ENCODE measurements around the gene CCDC97.

CCDC97 gene

DNA sequence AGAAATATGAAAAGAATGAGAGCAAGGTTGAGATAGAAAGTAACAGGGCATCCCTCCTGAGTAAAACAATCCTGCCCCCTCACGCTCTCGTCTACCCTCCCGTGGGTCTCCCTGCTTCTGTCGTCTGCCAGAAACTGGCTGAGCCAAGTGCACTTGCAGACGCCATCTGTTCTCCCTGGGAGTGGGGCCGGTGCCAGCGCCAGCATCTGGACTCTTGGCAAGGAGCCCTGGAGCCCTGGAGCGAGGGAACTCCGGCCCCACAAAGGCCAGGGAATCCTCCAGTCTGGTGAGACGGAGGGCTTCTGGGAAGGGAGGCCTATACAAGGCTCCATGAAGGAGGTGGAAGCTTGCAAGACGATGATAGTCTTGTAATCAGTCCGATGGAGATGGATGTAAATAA is 64.0 kb downstream of the CCDC97 start (continued):
- TF ChIP-seq GLI2 (tag by site-specific recombination; IDR thresholded peaks at IDR 0.05; ENCODE audit: borderline replicate concordance, low read depth) = no peak
- peak; percentile 74 for TF ChIP-seq KLF10 (tag by site-specific recombination; IDR thresholded peaks at IDR 0.05)
- no peak for TF ChIP-seq ZNF138 (tag by site-specific recombination; IDR thresholded peaks at IDR 0.05; ENCODE audit: borderline replicate concordance)
- peak; percentile 93 for TF ChIP-seq ZIC2 (tag by site-specific recombination; IDR thresholded peaks at IDR 0.05)
- TF ChIP-seq GLIS1 (tag by site-specific recombination; IDR thresholded peaks at IDR 0.05) = peak; percentile 98
- TF ChIP-seq SP7 (tag by site-specific recombination; IDR thresholded peaks at IDR 0.05) = peak; percentile 61
- TF ChIP-seq PRDM1 (tag by site-specific recombination; IDR thresholded peaks at IDR 0.05) = no peak
- peak; percentile 89 for TF ChIP-seq FEZF1 (tag by site-specific recombination; IDR thresholded peaks at IDR 0.05)
- no peak for TF ChIP-seq ZNF664 (tag by site-specific recombination; IDR thresholded peaks at IDR 0.05)
- TF ChIP-seq, protein P1, sequence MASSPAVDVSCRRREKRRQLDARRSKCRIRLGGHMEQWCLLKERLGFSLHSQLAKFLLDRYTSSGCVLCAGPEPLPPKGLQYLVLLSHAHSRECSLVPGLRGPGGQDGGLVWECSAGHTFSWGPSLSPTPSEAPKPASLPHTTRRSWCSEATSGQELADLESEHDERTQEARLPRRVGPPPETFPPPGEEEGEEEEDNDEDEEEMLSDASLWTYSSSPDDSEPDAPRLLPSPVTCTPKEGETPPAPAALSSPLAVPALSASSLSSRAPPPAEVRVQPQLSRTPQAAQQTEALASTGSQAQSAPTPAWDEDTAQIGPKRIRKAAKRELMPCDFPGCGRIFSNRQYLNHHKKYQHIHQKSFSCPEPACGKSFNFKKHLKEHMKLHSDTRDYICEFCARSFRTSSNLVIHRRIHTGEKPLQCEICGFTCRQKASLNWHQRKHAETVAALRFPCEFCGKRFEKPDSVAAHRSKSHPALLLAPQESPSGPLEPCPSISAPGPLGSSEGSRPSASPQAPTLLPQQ (tag by site-specific recombination; IDR thresholded peaks at IDR 0.05) = peak; percentile 96
- TF ChIP-seq ZNF658 (tag by site-specific recombination; IDR thresholded peaks at IDR 0.05) = no peak
- peak; percentile 59 for TF ChIP-seq ZNF600 (tag by site-specific recombination; IDR thresholded peaks at IDR 0.05)
- TF ChIP-seq GLIS2 (tag by site-specific recombination; IDR thresholded peaks at IDR 0.05) = peak; percentile 72
- TF ChIP-seq ZBTB20 (tag by site-specific recombination; IDR thresholded peaks at IDR 0.05) = peak; percentile 91
- peak; percentile 88 for TF ChIP-seq ZFP69B (tag by site-specific recombination; IDR thresholded peaks at IDR 0.05)
- TF ChIP-seq, protein P2, sequence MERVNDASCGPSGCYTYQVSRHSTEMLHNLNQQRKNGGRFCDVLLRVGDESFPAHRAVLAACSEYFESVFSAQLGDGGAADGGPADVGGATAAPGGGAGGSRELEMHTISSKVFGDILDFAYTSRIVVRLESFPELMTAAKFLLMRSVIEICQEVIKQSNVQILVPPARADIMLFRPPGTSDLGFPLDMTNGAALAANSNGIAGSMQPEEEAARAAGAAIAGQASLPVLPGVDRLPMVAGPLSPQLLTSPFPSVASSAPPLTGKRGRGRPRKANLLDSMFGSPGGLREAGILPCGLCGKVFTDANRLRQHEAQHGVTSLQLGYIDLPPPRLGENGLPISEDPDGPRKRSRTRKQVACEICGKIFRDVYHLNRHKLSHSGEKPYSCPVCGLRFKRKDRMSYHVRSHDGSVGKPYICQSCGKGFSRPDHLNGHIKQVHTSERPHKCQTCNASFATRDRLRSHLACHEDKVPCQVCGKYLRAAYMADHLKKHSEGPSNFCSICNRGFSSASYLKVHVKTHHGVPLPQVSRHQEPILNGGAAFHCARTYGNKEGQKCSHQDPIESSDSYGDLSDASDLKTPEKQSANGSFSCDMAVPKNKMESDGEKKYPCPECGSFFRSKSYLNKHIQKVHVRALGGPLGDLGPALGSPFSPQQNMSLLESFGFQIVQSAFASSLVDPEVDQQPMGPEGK (tag by site-specific recombination; IDR thresholded peaks at IDR 0.05) = peak; percentile 58
- TF ChIP-seq IKZF3 (tag by site-specific recombination; IDR thresholded peaks at IDR 0.05) = peak; percentile 27; the same call in 1 of the 2 replicates
- no peak for TF ChIP-seq SP2 (tag by site-specific recombination; IDR thresholded peaks at IDR 0.05)
- peak; percentile 52; the same call in 1 of the 2 replicates for TF ChIP-seq ZNF843 (tag by site-specific recombination; IDR thresholded peaks at IDR 0.05)
- TF ChIP-seq, protein P3, sequence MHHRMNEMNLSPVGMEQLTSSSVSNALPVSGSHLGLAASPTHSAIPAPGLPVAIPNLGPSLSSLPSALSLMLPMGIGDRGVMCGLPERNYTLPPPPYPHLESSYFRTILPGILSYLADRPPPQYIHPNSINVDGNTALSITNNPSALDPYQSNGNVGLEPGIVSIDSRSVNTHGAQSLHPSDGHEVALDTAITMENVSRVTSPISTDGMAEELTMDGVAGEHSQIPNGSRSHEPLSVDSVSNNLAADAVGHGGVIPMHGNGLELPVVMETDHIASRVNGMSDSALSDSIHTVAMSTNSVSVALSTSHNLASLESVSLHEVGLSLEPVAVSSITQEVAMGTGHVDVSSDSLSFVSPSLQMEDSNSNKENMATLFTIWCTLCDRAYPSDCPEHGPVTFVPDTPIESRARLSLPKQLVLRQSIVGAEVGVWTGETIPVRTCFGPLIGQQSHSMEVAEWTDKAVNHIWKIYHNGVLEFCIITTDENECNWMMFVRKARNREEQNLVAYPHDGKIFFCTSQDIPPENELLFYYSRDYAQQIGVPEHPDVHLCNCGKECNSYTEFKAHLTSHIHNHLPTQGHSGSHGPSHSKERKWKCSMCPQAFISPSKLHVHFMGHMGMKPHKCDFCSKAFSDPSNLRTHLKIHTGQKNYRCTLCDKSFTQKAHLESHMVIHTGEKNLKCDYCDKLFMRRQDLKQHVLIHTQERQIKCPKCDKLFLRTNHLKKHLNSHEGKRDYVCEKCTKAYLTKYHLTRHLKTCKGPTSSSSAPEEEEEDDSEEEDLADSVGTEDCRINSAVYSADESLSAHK (tag by site-specific recombination; IDR thresholded peaks at IDR 0.05) = peak; percentile 42; the same call in 1 of the 2 replicates
- TF ChIP-seq, protein P4, sequence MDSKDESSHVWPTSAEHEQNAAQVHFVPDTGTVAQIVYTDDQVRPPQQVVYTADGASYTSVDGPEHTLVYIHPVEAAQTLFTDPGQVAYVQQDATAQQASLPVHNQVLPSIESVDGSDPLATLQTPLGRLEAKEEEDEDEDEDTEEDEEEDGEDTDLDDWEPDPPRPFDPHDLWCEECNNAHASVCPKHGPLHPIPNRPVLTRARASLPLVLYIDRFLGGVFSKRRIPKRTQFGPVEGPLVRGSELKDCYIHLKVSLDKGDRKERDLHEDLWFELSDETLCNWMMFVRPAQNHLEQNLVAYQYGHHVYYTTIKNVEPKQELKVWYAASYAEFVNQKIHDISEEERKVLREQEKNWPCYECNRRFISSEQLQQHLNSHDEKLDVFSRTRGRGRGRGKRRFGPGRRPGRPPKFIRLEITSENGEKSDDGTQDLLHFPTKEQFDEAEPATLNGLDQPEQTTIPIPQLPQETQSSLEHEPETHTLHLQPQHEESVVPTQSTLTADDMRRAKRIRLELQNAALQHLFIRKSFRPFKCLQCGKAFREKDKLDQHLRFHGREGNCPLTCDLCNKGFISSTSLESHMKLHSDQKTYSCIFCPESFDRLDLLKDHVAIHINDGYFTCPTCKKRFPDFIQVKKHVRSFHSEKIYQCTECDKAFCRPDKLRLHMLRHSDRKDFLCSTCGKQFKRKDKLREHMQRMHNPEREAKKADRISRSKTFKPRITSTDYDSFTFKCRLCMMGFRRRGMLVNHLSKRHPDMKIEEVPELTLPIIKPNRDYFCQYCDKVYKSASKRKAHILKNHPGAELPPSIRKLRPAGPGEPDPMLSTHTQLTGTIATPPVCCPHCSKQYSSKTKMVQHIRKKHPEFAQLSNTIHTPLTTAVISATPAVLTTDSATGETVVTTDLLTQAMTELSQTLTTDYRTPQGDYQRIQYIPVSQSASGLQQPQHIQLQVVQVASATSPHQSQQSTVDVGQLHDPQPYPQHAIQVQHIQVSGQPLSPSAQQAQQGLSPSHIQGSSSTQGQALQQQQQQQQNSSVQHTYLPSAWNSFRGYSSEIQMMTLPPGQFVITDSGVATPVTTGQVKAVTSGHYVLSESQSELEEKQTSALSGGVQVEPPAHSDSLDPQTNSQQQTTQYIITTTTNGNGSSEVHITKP (tag by site-specific recombination; IDR thresholded peaks at IDR 0.05) = peak; percentile 77
- TF ChIP-seq ZSCAN30 (tag by site-specific recombination; IDR thresholded peaks at IDR 0.05) = peak; percentile 71
- peak; percentile 95 for TF ChIP-seq ZNF660 (tag by site-specific recombination; IDR thresholded peaks at IDR 0.05)
- no peak for TF ChIP-seq KLF16 (tag by site-specific recombination; IDR thresholded peaks at IDR 0.05)
- peak; percentile 92 for TF ChIP-seq ZBTB17 (tag by site-specific recombination; IDR thresholded peaks at IDR 0.05)
- TF ChIP-seq ZNF423 (tag by site-specific recombination; IDR thresholded peaks at IDR 0.05) = peak; percentile 57; the same call in 1 of the 2 replicates
- TF ChIP-seq ZBTB8A (tag by site-specific recombination; IDR thresholded peaks at IDR 0.05) = peak; percentile 63
- TF ChIP-seq BCL11B (tag by site-specific recombination; IDR thresholded peaks at IDR 0.05; ENCODE audit: low read depth) = no peak
- TF ChIP-seq ZFP37 (tag by site-specific recombination; IDR thresholded peaks at IDR 0.05) = no peak
- no peak for TF ChIP-seq ZEB2 (tag by site-specific recombination; IDR thresholded peaks at IDR 0.05)
- TF ChIP-seq, protein P5, sequence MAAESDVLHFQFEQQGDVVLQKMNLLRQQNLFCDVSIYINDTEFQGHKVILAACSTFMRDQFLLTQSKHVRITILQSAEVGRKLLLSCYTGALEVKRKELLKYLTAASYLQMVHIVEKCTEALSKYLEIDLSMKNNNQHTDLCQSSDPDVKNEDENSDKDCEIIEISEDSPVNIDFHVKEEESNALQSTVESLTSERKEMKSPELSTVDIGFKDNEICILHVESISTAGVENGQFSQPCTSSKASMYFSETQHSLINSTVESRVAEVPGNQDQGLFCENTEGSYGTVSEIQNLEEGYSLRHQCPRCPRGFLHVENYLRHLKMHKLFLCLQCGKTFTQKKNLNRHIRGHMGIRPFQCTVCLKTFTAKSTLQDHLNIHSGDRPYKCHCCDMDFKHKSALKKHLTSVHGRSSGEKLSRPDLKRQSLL (tag by site-specific recombination; IDR thresholded peaks at IDR 0.05) = peak; percentile 47; the same call in 1 of the 2 replicates
